ENCODE results near the gene NKAP. TPM values are rescaled to one million over a fixed set of nuclear protein-coding genes. Genes with fewer than 3 reads are reported as not detected.

The NKAP gene
- total and polyA plus RNA-seq, 10 donors, result 6.6 to 10.8 (median 9.0) TPM

GRCh38 chrX:119948381-119948780 lies 4.8 kb upstream of the NKAP start:
- no peak overlapping the region for H3K27ac ChIP-seq
- H3K4me3 ChIP-seq, result no peak overlapping the region
- peaks cover 0 to 6% (median 0%) of the 10 kb centered on the region in 6 donors for H3K4me1 ChIP-seq
- no peak for TF ChIP-seq POLR2AphosphoS5 (IDR thresholded peaks at IDR 0.05)
- WGBS, 5 donors, result 79 to 93% (median 86%) methylated on average over 5 of the region's 5 CpGs
- DNase-seq, result no peak
- no peaks in the 10 kb centered on the region for H3K36me3 ChIP-seq
- intact Hi-C loops (cut with DNase I; ENCODE audit: low total_unique reads), result no loop called here
- peaks cover 0 to 5% (median 0%) of the 10 kb centered on the region in 7 donors for H3K27me3 ChIP-seq (replicated peaks in 1 of 7)
- no peaks in the 10 kb centered on the region for H3K9me3 ChIP-seq

- intact Hi-C loops (cut with DNase I; ENCODE audit: low total_unique reads), result no loop called here
- no peaks in the 10 kb centered on the region for H3K9me3 ChIP-seq
- H3K36me3 ChIP-seq, result peaks cover 0 to 4% (median 0%) of the 10 kb centered on the region in 6 donors
- H3K4me1 ChIP-seq, result peaks cover 4 to 24% (median 18%) of the 10 kb centered on the region in 6 donors
- no peak overlapping the region for H3K4me3 ChIP-seq
- H3K27ac ChIP-seq, result no peak overlapping the region
- peaks cover 0 to 5% (median 0%) of the 10 kb centered on the region in 7 donors for H3K27me3 ChIP-seq (replicated peaks in 1 of 7)
- 72 to 78% (median 74%) methylated on average over 6 of the region's 6 CpGs for WGBS, 5 donors
- TF ChIP-seq CTCF (IDR thresholded peaks at IDR 0.05 in 8 of 11, conservative IDR thresholded peaks at IDR 0.05 in 3 of 11) (no peak), POLR2A (IDR thresholded peaks at IDR 0.05) (no peak), POLR2AphosphoS5 (IDR thresholded peaks at IDR 0.05) (no peak)
- no peak for DNase-seq
Measured at GRCh38 chrX:119945481-119945880, 1.9 kb upstream of the NKAP start.

GRCh38 chrX:119942831-119943184 lies 743 bp downstream of the NKAP start:
- H3K4me3 ChIP-seq, result peak overlapping the region; percentile 54 to 91 (median 68)
- intact Hi-C loops (cut with DNase I; ENCODE audit: low total_unique reads), result no loop called here
- H3K9me3 ChIP-seq, result no peaks in the 10 kb centered on the region
- TF ChIP-seq CTCF (IDR thresholded peaks at IDR 0.05 in 8 of 11, conservative IDR thresholded peaks at IDR 0.05 in 3 of 11), result no peak
- no peak for TF ChIP-seq POLR2A (IDR thresholded peaks at IDR 0.05)
- TF ChIP-seq POLR2AphosphoS5 (IDR thresholded peaks at IDR 0.05), result no peak
- WGBS, 5 donors, result 1 to 38% (median 2%) methylated on average over 14 of the region's 14 CpGs
- peaks cover 0 to 10% (median 0%) of the 10 kb centered on the region in 6 donors for H3K36me3 ChIP-seq
- peaks cover 0 to 5% (median 0%) of the 10 kb centered on the region in 7 donors for H3K27me3 ChIP-seq (replicated peaks in 1 of 7)
- peaks cover 4 to 24% (median 18%) of the 10 kb centered on the region in 6 donors for H3K4me1 ChIP-seq
- no peak for DNase-seq
- H3K27ac ChIP-seq, result peak overlapping the region; percentile 82 to 95 (median 91)

- Histone ChIP-seq H3K36me3 (peaks cover 0 to 15% (median 0%) of the 10 kb centered on the region in 6 donors), H3K4me1 (peaks cover 4 to 24% (median 18%) of the 10 kb centered on the region in 6 donors), H3K27me3 (replicated peaks in 1 of 7) (peaks cover 0 to 3% (median 0%) of the 10 kb centered on the region in 7 donors), H3K4me3 (peak overlapping the region in 7 of 8 donors; percentile 54 to 91 (median 70)), H3K27ac (peak overlapping the region in 5 of 8 donors; percentile 91 to 95 (median 93)), H3K9me3 (no peaks in the 10 kb centered on the region)
- intact Hi-C loops (cut with DNase I; ENCODE audit: low total_unique reads), result no loop called here
- TF ChIP-seq POLR2AphosphoS5 (IDR thresholded peaks at IDR 0.05) (no peak), CTCF (IDR thresholded peaks at IDR 0.05 in 8 of 11, conservative IDR thresholded peaks at IDR 0.05 in 3 of 11) (no peak), POLR2A (IDR thresholded peaks at IDR 0.05) (no peak)
- no peak for DNase-seq
- WGBS, 5 donors, result 53 to 64% (median 59%) methylated on average over 12 to 13 of the region's 13 CpGs
Measured at GRCh38 chrX:119942173-119942819, 1.3 kb downstream of the NKAP start.

Measured in spleen (tissue), 11 donors.